Hematopoietic multipotent progenitor cell (in vitro differentiated cells): ENCODE data around the gene RANBP17. TPM values are rescaled to one million over a fixed set of nuclear protein-coding genes. Genes with fewer than 3 reads are reported as not detected.

ENCODE experiments used
- DNase-seq, 3 donors: peaks; one replicate each; pipeline ENCODE4 v3.0.0-alpha.2; 2011 to 2015; ENCODE audit warnings: low read depth in 2 of 3, low spot score in 2 of 3
- small RNA-seq: library from RNA; depleted of rRNA; stranded (forward); fragments of <200 nt; gene quantifications from one replicate; pipeline ENCODE3, GENCODE V24; 2012
- total RNA-seq: library from RNA; depleted of rRNA; stranded (reverse); fragments of >200 nt; gene quantifications from one replicate; pipeline ENCODE4 v1.2.3, GENCODE V29; 2012

RANBP17 gene
- total RNA-seq, 1 donor: 12.4 TPM

GRCh38 chr5:171340491-171340890 lies 478.7 kb downstream of the RANBP17 start:
- DNase-seq: no peak

GRCh38 chr5:171342362-171343111 lies 480.7 kb downstream of the RANBP17 start:
- DNase-seq: peak in 2 of 3 donors; percentile 51 to 79

- DNase-seq: no peak
These were observed 483.3 kb downstream of the RANBP17 start for GRCh38 chr5:171344936-171345608.

Small RNAs within 50 kb of the gene (small RNA-seq; reads per million reads assigned to genes)
- gene AC091980.1: not detected

Other genes starting within 250 kb of the RANBP17 start
- not detected for gene GABRP, start 78.3 kb upstream of the RANBP17 start, total RNA-seq